ENCODE data around the gene EYS. TPM values are rescaled to one million over a fixed set of nuclear protein-coding genes. Genes with fewer than 3 reads are reported as not detected.
A peak's percentile ranks its signal among the peaks of the same experiment; 100 is the strongest.

EYS gene
- total RNA-seq, 1 experiment from 2014 or later = not detected

DNA sequence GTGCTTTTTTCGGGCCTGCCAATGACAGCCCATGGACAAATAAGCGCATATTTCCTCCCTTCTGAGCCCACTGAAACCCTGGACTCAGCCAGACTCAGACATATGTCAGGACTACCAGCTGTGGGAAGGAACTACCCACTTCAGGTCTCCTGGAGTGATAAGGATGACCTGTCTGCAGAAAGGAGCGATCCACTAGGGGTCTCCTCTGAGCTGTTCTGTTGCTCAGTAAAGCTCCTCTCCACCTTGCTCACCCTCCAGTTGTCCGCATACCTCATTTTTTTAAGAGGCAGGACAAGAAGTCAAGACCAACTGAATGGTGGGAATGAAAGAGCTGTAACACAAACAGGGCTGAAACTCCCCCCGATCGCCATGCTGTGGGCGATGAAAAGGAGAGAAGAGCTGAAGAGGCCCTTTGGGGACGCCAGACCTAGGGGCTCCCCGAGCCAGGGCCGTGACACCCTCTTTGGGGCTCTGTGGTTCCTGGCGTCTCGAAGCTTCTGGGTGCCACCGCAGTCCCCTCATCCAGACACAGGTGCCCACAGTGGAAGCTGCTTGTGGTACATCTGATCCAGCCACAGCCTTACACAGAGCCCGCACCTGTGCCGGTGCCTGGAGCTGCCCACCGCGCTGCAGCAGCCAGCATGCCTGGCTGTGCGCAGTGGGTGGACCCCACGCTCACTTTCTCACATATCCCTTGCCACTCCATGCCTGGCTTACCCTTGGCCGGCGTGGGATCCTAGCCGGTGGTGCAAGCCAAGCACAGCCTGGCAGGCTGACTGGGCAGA is 68.8 kb downstream of the EYS start:
- Histone ChIP-seq H2BK120ac (ENCODE audit: low read depth, low read length, poor library complexity, severe bottlenecking) (no peak overlapping the region), H2BK5ac (ENCODE audit: insufficient read length, low read length) (no peak overlapping the region), H3K4me1 (ENCODE audit: insufficient read depth, low read length) (no peaks in the 10 kb centered on the region), H3T11ph (ENCODE audit: low read length) (no peak overlapping the region), H2BK12ac (ENCODE audit: insufficient read length, low read depth, low read length) (no peak overlapping the region), H2AK5ac (ENCODE audit: insufficient read length, low read length) (no peak overlapping the region), H3K23ac (ENCODE audit: insufficient read length, low read depth, low read length) (no peak overlapping the region), H3K23me2 (ENCODE audit: insufficient read length, low read depth, low read length, poor library complexity, severe bottlenecking) (no peaks in the 10 kb centered on the region), H3K27ac (ENCODE audit: insufficient read length, low read depth, low read length) (no peak overlapping the region), H4K5ac (ENCODE audit: insufficient read length, low read depth, low read length) (no peak overlapping the region), H3K4me2 (ENCODE audit: insufficient read depth, insufficient read length, low read length) (no peak overlapping the region), H4K91ac (ENCODE audit: insufficient read length, low read depth, low read length) (no peak overlapping the region), H3K4ac (ENCODE audit: low read depth, low read length) (no peak overlapping the region), H2BK15ac (ENCODE audit: low read depth, low read length) (no peak overlapping the region), H3K27me3 (ENCODE audit: insufficient read depth, low read length) (no peaks in the 10 kb centered on the region), H3K14ac (ENCODE audit: insufficient read depth, low read length) (no peak overlapping the region; the same call in 1 of the 2 replicates), H4K8ac (replicated peaks; ENCODE audit: insufficient read length, low read depth, low read length) (no peak overlapping the region), H2AFZ (ENCODE audit: low read length) (no peak overlapping the region), H2BK20ac (ENCODE audit: low read depth, low read length, poor library complexity, severe bottlenecking) (no peak overlapping the region), H3K9ac (ENCODE audit: extremely low read depth, insufficient read length, low read length) (no peak overlapping the region), H3K79me1 (ENCODE audit: insufficient read depth, low read depth, low read length, poor library complexity, severe bottlenecking) (no peaks in the 10 kb centered on the region), H3K9me3 (ENCODE audit: control insufficient read depth, low read depth, low read length) (no peaks in the 10 kb centered on the region), H3K18ac (ENCODE audit: insufficient read length, low read depth, low read length) (no peak overlapping the region), H3K79me2 (ENCODE audit: insufficient read depth, low read length) (no peaks in the 10 kb centered on the region), H4K20me1 (ENCODE audit: control insufficient read depth, insufficient read depth, insufficient read length) (peaks cover 3% of the 10 kb centered on the region), H3K56ac (ENCODE audit: insufficient read length, low read depth, low read length) (no peak overlapping the region)
- peak overlapping the region in 1 of 3 experiments; percentile 76; a peak in 2 of 7 replicates for H3K27ac Mint-ChIP-seq
- no peaks in the 10 kb centered on the region for H3K36me3 Mint-ChIP-seq (ENCODE audit: insufficient read depth in 1 of 3, low read depth in 3 of 3)
- DNase-seq = peak; percentile 71
- H3K27me3 Mint-ChIP-seq (ENCODE audit: low read depth) = no peaks in the 10 kb centered on the region
- peaks cover 0 to 2% of the 10 kb centered on the region in 2 experiments; a peak in 1 of 5 replicates for H3K9me3 Mint-ChIP-seq
- no CpG with 5 or more reads among the region's 22 CpGs for WGBS (ENCODE audit: extremely low coverage, insufficient read length, low lambda C conversion rate)
- TF ChIP-seq, protein P1, sequence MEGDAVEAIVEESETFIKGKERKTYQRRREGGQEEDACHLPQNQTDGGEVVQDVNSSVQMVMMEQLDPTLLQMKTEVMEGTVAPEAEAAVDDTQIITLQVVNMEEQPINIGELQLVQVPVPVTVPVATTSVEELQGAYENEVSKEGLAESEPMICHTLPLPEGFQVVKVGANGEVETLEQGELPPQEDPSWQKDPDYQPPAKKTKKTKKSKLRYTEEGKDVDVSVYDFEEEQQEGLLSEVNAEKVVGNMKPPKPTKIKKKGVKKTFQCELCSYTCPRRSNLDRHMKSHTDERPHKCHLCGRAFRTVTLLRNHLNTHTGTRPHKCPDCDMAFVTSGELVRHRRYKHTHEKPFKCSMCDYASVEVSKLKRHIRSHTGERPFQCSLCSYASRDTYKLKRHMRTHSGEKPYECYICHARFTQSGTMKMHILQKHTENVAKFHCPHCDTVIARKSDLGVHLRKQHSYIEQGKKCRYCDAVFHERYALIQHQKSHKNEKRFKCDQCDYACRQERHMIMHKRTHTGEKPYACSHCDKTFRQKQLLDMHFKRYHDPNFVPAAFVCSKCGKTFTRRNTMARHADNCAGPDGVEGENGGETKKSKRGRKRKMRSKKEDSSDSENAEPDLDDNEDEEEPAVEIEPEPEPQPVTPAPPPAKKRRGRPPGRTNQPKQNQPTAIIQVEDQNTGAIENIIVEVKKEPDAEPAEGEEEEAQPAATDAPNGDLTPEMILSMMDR (conservative IDR thresholded peaks at IDR 0.05) = peak; percentile 70
- H3K4me3 Mint-ChIP-seq = no peak overlapping the region
- peaks cover 0 to 12% of the 10 kb centered on the region in 2 experiments; a peak in 3 of 4 replicates for H3K4me1 Mint-ChIP-seq
